GM21717 (cell line): ENCODE results near the gene RABL2A.
"Not testable (repeated sequence)": the region's sequence is repeated elsewhere in the genome, so short reads cannot be mapped to it uniquely, and the experiment has no call there.

Source experiments
- ATAC-seq: cut with Tn5 transposase; IDR thresholded peaks from one replicate; pipeline ENCODE4 v1.9.1; 2021; ENCODE audit warnings: mild to moderate bottlenecking, moderate library complexity; ENCODE audit not compliant: unreplicated experiment

The RABL2A gene

DNA sequence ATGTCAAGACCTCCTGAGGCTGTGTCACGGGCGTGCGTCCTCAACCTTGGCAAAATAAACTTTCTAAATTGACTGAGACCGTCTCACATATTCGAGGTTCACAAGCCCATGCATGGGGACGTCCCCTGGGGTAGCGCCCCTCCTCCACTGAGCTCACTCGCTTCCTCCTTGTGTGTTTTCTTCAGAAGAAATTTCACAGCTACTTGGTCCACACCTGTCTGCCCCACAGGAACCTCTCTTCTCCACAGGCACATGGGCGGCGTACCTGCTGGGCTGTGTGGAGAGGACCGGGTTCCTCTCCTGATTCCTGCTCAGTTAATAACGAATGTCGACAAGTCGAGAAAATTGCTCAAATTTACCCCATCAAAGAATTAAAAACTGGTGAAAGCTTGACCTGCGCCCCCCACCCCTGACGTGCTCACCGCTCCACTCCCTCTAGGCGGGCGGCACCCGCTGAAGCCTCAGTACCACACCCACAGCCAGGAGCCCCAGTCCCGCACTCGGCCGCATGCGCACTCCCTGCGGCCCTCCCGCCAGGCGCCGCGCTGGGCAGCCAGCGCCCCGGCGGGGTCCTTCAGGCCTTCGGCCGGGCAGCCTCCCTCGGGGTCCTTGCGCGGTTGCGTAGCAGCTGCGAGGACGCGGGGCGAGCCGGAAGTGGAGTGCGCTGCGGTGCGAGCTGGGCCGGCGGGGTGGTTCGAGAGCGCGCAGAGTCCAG, at the start of gene RABL2A:
Gene RABL2A, plus strand, starts transcription at position 651 of the 715 bp plus-strand sequence. CDS start 1,341 bp downstream, outside the sequence.
- peak; percentile 95 for ATAC-seq

DNA sequence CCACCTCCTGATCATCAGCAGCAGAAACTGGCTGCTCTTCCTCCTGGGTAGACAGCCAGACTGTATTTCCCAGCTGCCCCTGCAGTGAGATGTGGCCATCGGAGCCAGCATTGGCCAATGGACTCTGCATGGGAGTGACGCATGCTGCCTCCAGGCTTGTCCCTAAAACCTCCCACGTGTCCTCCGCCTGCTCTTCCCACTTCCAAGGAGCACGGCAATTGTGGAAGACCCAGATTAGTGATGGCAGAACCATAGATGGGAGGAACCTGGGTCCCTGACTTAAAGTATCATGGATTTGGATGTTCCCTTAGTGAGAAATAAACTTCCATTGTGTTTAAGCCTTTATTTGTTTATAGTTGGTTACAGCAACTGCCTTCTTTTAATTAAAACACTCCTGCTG, 48.6 kb upstream of the RABL2A start:
- ATAC-seq: not testable (repeated sequence)

DNA sequence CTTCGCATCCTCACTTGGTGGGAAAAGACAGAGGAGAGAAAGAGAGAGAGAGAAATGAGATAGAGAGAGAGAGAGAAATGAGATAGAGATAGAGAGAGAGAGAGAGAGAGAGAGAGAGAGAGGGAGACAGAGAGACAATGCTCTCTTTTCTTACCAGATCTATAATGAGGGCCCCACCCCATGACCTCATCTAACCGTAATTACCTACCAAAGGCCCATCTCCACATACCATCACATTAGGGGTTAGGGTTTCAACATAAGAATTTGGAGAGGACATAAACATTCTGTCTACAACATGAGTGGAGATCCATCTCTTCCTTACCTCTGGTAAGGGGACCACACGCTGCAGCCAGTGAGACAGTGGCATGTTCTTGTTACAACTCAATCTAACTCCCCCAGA, 44.6 kb upstream of the RABL2A start:
- not testable (repeated sequence) for ATAC-seq

DNA sequence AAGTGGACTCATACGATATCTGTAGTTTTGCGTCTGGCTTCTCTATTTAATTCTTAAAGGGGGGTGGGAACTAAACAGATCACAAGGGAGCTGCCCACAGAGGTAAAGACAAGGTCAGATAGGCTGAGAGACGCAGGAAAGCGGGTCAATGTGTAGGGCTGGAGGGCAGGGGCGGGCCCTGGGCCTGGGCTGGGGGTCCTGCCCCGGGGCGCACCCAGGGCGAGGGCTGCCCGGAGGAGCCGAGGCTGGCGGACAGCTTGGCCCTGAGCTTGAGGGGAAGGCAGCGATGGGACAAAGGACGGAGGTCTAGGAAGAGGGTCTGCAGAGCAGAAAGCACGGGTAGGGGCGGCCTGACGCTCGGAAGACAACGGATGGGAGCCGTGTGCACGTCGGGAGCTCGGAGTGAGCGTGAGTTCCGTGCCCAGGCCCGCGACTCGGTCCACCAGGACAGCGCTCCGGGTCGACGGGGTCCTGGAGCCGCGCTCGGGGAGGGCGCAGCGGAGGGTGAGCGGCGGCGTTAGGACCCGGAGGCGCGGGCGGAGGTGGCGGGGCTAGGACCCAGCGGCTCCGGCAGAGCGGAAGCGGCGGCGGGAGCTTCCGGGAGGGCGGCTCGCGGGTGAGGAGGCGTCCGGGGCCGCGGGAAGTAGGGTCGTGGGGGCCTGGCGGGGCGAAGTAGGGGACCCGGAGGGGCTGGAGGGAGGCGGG, 43.4 kb upstream of the RABL2A start:
- not testable (repeated sequence) for ATAC-seq

DNA sequence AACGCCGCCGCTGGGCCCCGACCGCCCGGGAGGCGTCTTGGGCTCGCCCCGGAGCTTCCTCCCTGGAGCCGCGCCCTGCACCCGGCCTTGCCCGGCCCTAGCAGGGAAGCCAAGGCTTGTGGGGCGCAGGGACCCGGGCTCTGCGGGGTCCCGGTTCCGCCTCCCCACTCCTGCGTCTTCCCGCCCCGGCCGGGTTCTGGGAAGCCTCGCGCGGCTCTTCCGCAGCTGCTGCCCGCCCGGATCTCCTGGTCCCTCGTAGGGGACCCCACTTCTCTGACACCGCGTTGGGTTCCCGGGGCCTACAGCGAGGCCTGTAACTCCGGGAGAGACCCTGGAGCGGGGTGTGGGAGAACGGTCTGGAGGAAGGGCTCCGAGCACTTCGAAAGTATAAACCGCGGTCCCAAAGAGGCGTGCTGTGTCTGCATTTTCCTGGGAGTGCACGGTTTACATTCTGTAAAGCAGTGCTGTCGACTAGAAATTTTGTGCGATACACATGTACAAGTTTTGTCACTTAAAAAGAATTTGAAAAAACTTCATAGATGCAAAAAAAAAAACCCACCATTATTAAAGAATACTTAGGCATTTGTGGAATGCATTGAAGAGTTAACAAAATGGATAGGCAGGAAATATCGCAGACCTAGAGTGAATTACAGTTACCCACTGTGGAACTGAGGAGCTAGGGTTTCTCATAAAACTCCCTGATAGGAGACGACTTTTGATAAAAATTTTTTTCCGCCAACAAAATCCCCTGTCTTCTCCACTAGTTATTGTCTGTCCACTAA, 42.6 kb upstream of the RABL2A start:
- not testable (repeated sequence) for ATAC-seq

DNA sequence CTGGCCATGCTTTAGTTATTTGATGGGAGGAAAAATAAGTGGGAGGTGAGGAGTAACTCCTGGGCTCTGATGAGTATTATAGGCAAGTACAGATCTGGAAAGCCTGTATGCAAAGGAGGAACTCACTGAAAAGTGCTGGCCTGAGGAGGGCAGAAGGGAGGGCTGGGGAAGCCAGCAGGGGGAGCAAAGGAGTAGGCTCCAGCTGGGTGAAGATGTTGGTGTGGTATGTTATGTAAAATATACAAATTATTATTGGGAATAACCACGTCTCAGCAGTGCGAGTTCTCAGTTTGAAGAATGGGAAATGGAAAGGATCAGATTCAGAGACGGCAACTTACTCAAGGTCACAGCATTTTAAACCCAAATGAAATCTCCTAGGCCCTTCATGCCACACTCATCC, 39.9 kb upstream of the RABL2A start:
- not testable (repeated sequence) for ATAC-seq

DNA sequence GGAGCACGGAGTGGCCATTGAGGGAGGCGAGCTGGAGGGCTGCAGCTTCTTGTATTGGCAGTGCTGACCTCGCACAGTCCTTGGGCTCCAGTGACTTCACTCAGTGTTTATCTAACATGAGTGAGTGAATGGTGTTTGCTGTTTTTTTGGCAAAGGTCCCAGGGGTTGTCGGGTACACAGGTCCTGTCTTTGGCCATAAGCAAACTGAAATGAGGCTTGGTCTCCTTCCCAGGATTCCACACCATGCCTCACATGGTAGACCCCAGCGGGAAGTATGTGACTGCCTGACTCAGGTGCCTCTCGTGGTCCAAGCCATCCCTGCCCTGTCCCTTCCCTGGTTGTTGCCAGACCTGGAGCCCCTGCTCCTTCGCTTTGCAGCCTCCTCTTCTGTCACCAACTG, 37.5 kb upstream of the RABL2A start:
- not testable (repeated sequence) for ATAC-seq

- not testable (repeated sequence) for ATAC-seq
Measured at GRCh38 chr2:113591926-113592325, 35.1 kb upstream of the RABL2A start.

GRCh38 chr2:113593280-113593679, 33.8 kb upstream of the RABL2A start:
- not testable (repeated sequence) for ATAC-seq

DNA sequence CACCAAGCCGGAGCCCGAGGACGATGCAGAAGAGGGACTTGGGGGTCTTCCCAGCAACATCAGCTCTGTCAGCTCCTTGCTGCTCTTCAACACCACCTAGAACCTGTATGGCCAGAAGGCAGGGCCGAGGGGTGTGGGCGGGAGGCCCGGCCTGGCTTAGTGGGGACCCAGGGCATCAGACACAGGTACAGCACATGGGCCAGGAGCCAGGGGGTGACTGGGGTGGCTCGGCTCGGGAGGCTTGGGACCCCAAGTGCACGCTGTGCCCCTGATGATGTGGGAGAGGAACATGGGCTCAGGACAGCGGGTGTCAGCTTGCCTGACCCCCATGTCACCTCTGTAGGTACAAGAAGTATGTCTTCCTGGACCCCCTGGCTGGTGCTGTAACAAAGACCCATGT, 31.3 kb upstream of the RABL2A start:
- not testable (repeated sequence) for ATAC-seq

DNA sequence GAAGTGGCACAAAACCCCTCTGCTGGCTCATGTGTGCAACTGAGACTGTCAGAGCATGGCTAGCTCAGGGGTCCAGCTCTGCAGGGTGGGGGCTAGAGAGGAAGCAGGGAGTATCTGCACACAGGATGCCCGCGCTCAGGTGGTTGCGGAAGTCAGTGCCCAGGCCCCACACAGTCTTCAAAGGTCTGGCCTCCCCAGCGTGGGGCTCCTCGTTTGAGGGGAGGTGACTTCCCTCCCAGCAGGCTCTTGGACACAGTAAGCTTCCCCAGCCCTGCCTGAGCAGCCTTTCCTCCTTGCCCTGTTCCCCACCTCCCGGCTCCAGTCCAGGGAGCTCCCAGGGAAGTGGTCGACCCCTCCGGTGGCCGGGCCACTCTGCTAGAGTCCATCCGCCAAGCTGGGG, 29.9 kb upstream of the RABL2A start:
- ATAC-seq: not testable (repeated sequence)

- ATAC-seq: not testable (repeated sequence)
Measured at GRCh38 chr2:113597572-113597971, 29.5 kb upstream of the RABL2A start.

DNA sequence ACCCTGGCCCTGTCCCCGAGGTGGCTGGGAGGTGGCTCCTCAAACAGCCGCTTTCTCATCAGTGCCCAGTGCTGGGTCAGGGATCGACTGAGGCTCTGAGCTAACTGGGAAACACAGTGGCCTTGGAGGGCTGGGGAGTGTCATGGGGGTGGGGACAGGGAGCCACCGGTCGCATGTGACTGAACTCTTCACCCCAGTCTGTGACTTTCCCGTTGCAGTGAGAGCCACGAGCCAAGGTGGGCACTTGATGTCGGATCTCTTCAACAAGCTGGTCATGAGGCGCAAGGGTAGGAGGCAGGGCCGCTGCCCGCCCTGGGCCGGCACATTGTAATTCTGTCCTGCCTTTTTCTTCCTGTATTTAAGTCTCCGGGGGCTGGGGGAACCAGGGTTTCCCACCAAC, 28.9 kb upstream of the RABL2A start:
- not testable (repeated sequence) for ATAC-seq

GRCh38 chr2:113598738-113599137, 28.3 kb upstream of the RABL2A start:
- ATAC-seq: not testable (repeated sequence)

GRCh38 chr2:113599208-113599607, 27.9 kb upstream of the RABL2A start:
- not testable (repeated sequence) for ATAC-seq

GRCh38 chr2:113602040-113602769, 24.9 kb upstream of the RABL2A start:
- not testable (repeated sequence) for ATAC-seq

GRCh38 chr2:113602869-113603466, 24.1 kb upstream of the RABL2A start:
- no peak for ATAC-seq

GRCh38 chr2:113603467-113604084, 23.5 kb upstream of the RABL2A start:
- peak; percentile 99 for ATAC-seq

- ATAC-seq: not testable (repeated sequence)
Measured at GRCh38 chr2:113604085-113604477, 23.0 kb upstream of the RABL2A start.

DNA sequence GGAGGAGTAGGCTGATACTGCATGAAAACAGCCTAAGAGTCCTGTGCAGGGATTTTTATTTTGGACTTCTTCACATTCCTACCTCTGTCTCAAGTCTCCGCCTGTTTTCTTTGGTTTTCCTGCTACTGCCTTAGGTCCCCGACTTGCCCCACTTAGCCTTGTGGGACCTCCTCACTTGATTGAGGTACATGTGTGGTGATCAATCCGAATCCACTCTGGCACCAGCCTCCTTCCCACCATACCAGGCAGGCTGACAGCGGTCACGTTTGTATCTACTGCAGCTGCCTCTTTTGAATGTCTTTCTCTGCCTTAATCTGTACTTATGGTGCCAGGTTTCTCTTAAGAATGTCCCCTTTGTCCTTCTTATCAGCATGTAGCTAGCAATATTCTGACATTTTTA, 22.4 kb upstream of the RABL2A start:
- ATAC-seq: not testable (repeated sequence)
